HG02970 (cell line): Measurements from ENCODE around the gene GAS2.
A peak's percentile ranks its signal among the peaks of the same experiment; 100 is the strongest.

Experiments used
- ATAC-seq: cut with Tn5 transposase; IDR thresholded peaks from one replicate; pipeline ENCODE4 v1.9.1; 2021; ENCODE audit warnings: mild to moderate bottlenecking, moderate library complexity, moderate number of reproducible peaks; ENCODE audit not compliant: unreplicated experiment, low FRiP score

The GAS2 gene

GRCh38 chr11:22780952-22781593, 114.7 kb downstream of the GAS2 start:
- peak; percentile 92 for ATAC-seq

- no peak for ATAC-seq
Observed at GRCh38 chr11:22785251-22785650, 118.8 kb downstream of the GAS2 start.

GRCh38 chr11:22786475-22786874, 120.1 kb downstream of the GAS2 start:
- ATAC-seq = peak; percentile 83

DNA sequence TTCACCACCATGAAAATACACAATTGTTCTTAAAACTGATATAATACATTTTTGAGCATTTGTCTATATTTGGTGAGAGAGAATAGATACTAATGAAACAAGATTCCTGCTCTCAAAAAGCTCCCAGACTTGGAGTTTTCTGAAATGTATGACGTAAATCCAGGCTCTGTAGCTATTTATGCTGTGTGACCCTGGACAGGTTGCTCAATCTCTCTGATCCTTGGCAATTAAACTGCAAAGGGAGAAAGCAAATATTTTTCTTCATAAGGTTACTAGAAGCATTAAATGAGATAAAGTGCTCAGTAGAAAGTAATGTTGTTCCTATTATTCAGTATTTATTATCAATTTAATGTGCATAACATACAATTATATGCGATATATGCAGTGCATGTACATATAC, 120.6 kb downstream of the GAS2 start:
- ATAC-seq = no peak

- ATAC-seq = no peak
Observed at GRCh38 chr11:22787551-22788162, 121.2 kb downstream of the GAS2 start.

GRCh38 chr11:22792497-22792896, 126.1 kb downstream of the GAS2 start:
- ATAC-seq = no peak

DNA sequence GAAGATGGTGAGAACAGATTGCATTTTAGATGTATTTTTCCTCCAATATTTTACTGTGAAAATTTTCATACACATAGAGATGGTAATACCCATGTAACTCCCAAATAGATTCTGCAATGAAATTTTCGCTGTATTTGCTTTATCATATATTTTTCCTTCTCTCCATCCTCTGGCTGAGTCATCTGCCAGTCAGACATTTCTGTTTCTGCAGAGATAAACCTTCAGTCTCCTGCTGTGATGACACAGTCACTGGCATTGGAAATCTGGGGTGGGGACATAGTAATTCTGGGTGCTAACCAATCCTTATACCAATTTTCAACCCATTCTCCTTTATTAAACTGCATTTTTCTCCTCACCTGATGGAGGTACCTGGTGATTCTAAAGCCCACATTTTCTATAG, 129.5 kb downstream of the GAS2 start:
- no peak for ATAC-seq

- ATAC-seq = no peak
Observed at GRCh38 chr11:22797047-22797446, 130.6 kb downstream of the GAS2 start.

GRCh38 chr11:22798901-22799300, 132.5 kb downstream of the GAS2 start:
- no peak for ATAC-seq

- no peak for ATAC-seq
Observed at GRCh38 chr11:22800482-22800881, 134.1 kb downstream of the GAS2 start.

DNA sequence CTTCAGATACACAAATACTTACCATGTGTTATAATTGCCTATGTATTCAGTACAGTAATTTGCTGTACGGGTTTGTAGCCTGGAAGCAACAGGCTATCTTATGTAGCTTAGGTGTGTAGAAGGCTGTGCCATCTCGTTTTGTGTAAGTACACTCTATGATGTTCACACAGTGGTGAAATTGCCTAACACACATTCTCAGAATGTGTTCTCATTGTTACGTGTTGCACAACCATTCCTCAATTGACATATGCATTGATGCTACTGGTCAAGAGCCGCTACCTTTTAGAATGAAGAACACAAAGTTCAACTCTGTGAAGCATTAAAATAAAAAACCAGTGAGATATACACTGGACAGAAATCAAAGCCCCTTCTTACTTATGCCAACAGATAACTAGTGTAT, 136.4 kb downstream of the GAS2 start:
- no peak for ATAC-seq

- no peak for ATAC-seq
Observed at GRCh38 chr11:22807391-22807790, 141.0 kb downstream of the GAS2 start.

DNA sequence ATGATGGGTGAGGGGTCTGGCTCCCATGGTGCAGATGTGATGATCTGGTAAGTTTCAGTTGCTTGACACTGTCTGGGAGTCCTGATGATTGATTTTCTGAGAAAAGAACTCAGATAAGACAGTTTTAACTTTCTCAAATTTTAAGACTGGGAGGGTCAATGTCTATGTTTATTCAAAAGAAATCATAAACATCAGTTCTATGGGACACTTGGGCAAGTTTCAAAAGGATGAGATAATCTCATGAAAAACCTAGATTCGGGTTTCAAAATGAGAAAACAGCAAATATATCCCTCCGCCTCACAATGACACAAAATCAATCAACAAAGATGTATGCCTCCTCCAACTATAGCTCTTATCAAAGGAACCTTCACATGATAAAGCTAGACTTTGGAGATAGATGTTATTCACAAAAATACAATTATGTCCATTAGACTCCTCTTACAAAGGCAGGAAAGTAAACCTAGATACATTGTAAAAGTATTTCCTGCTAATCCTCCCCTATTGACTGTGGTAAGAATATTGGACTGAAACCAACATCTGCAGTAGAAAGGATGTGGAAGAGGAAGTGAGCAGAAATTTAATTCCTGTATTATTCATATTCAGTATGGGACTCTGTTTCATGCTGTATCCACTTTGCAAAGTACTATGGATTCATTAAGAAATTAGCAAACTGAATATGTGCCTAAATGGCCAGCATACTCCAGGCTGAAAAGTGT, 141.6 kb downstream of the GAS2 start:
- peak; percentile 91 for ATAC-seq

DNA sequence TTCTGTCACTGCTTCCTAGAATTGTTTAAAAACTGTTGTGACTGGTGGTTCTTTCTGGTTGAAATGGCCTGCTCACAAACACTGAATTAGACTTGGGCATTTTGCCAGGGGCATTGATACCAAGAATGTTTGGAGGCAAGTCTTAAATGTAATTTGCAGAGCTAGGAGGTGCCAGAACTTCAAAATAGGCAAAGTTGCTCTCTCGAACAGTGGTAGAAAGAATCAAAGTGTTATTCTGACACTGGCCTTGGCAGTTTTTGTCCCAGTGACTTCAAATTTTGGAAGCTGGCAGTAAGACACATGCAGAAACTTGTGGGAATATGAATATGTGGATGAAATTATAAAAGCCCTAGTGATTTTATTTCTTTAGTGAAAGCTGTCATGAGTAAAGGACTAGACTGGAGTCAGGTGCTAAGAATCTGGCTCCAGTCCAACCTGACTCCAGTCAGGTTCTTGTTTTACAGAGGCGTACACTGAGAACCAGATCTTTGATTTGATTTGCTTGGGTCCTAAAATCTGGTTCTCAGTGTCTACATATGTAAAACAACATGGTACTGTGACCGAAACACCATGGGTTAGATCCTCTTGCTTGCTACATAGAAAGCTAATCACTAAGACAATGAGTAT, 142.3 kb downstream of the GAS2 start:
- no peak for ATAC-seq

GRCh38 chr11:22809893-22810292, 143.5 kb downstream of the GAS2 start:
- ATAC-seq = no peak

- no peak for ATAC-seq
Observed at GRCh38 chr11:22822203-22822602, 155.8 kb downstream of the GAS2 start.

GRCh38 chr11:22828373-22828772, 162.0 kb downstream of the GAS2 start:
- ATAC-seq = no peak

- ATAC-seq = peak; percentile 95
Observed at GRCh38 chr11:22829231-22830081, 163.0 kb downstream of the GAS2 start, which contains the start of gene SVIP. TSS of gene SVIP (minus strand) at chr11:22829801. CDS start at chr11:22829748, 53 bp downstream.

- no peak for ATAC-seq
Observed at GRCh38 chr11:22830082-22830414, 163.6 kb downstream of the GAS2 start.

DNA sequence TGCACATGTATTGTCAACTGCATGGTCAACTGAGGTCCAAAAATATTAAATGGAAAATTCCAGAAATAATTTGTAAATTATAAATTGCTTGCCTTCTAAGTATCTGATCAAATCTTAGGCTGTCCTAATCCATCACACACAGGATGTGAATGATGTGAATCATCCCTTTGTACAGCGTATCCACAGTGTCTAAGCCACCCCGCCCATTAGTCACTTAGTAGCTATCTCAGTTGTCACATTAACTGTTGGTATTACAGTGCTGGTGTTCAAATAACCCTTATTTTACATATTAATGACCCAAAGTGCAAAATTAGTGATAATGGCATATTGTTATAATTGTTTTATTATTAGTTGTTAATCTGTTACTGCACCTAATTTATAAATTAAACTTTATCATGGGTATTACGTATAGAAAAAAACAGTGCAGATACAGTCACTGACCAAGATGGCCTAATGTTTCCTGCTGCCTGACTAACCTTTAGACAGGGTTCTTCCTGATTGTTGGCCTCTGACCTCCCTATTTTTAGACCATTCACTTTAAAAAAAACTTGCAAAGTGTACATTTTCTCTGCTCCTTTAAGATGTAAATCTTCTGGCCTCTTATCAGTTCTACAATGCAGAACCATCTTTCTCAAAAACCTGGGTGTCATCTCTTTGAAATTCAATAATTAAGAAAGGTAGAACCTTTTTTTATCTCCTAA, 166.1 kb downstream of the GAS2 start:
- no peak for ATAC-seq
